Sigmoid colon (tissue), 7 donors: ENCODE measurements around the gene NTRK1. TPM values are rescaled to one million over a fixed set of nuclear protein-coding genes. Genes with fewer than 3 reads are reported as not detected.

Source experiments
- DNase-seq: peaks from one replicate; pipeline ENCODE4 v3.0.0-alpha.2; 2019
- H3K27ac ChIP-seq, 4 donors: fragments of 200-600 bp; sonication (generic); one replicate each; pipeline ENCODE4 v1.5.1; 2016 to 2019; ENCODE audit warnings: mild to moderate bottlenecking in 1 of 4
- H3K27me3 ChIP-seq, 3 donors: fragments of 200-600 bp; sonication (generic); one replicate each; pipeline ENCODE4 v1.5.1; 2019; ENCODE audit warnings: mild to moderate bottlenecking in 1 of 3
- H3K36me3 ChIP-seq, 4 donors: fragments of 200-600 bp; sonication (generic); one replicate each; pipeline ENCODE4 v1.5.1; 2016 to 2019
- H3K4me1 ChIP-seq, 4 donors: fragments of 200-600 bp; sonication (generic); one replicate each; pipeline ENCODE4 v1.5.1; 2017 to 2019
- H3K4me3 ChIP-seq, 4 donors: fragments of 200-600 bp; sonication (generic); one replicate each; pipeline ENCODE4 v1.5.1; 2017 to 2019; ENCODE audit warnings: mild to moderate bottlenecking in 2 of 4, moderate library complexity in 1 of 4
- H3K9me3 ChIP-seq, 4 donors: fragments of 200-600 bp in 3 of 4; sonication (generic) in 3 of 4; one replicate each; pipeline versions ENCODE4 v1.5.1 to v1.6.1; 2013 to 2019
- EP300 ChIP-seq, 4 donors: sonication (generic); formaldehyde crosslinking; IDR thresholded peaks; one replicate each; pipeline ENCODE4 v1.6.1; 2017; ENCODE audit warnings: antibody characterized with exemption in 4 of 4
- POLR2A ChIP-seq, 2 donors: fragments of 450-650 bp; IDR thresholded peaks; one replicate each; pipeline ENCODE4 v1.6.1; 2016; ENCODE audit warnings: antibody characterized with exemption in 2 of 2, mild to moderate bottlenecking in 2 of 2, moderate library complexity in 2 of 2
- POLR2AphosphoS5 ChIP-seq, 4 donors: sonication (generic); formaldehyde crosslinking; IDR thresholded peaks; one replicate each; pipeline ENCODE4 v1.6.1; 2017; ENCODE audit warnings: antibody characterized with exemption in 4 of 4
- WGBS, 2 donors: extraction: QIAGEN DNeasy Blood & Tissue Kit; methylation state at CpG; one replicate each; pipeline ENCODE4 v1.1.7; 2013; 5-methylcytosine and 5-hydroxymethylcytosine counted together
- intact Hi-C: fragments of 100-400 bp; cut with DNase I; formaldehyde crosslinking; loops from one replicate; pipeline ENCODE4 v1.15.1; 2023
- polyA plus RNA-seq, 3 donors: library from polyadenylated mRNA; stranded (reverse); fragments of 200-250 nt; gene quantifications; one replicate each; pipeline ENCODE4 v1.2.3, GENCODE V29; 2013
- total RNA-seq, 4 donors: library from RNA; depleted of rRNA; stranded (reverse); fragments of >200 nt; gene quantifications; one replicate each; pipeline ENCODE4 v1.1.0, GENCODE V29; 2016
- TF ChIP-seq, protein P1 (sequence below), 4 experiments: fragments of 450-650 bp in 3 of 4; fragments of 200-600 bp in 1 of 4; IDR thresholded peaks; one replicate each; pipeline ENCODE4 v1.5.1; 2016 to 2019; ENCODE audit warnings: antibody characterized with exemption in 4 of 4, mild to moderate bottlenecking in 3 of 4, moderate library complexity in 2 of 4
- donor health status: healthy with polysubstance abuse.
- donor health status: Bipolar disorder and iron deficiency.
- donor health status: healthy.

NTRK1 gene
- total and polyA plus RNA-seq, 7 donors, result 0.42 to 4.9 (median 2.0) TPM; not detected in 1

DNA sequence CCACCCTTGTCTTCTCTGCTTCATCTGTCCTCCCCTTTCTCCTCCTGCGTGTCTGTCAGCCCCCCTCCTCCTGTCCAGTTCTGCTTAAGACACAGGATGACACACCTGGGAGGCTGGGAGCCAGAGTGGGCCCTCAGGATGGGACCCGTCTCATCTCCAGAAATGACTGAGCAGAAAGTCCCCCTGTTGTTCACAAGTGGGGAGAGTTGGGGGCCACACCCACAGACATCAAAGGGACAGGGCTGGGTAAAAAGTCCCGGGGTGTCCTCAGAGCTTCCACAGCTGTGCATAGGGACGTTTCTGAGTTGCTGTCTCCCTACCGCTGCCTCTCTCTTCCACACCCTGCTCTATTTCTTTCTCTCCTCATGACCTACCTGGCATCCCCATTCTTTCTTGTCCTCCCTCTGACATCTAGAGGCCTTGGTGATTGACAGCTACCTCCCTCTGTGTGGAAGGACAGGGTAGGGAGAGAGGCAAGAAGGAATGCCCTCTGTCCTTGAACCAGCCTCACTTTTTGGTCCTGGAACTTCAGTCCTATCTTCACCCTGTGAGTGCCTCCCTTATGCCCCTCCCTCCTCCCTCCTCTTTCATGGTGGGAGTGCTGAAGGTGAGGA is 24.5 kb upstream of the NTRK1 start:
- H3K9me3 ChIP-seq, result no peaks in the 10 kb centered on the region
- no peak overlapping the region for H3K27ac ChIP-seq
- H3K4me1 ChIP-seq, result no peaks in the 10 kb centered on the region
- H3K36me3 ChIP-seq, result no peaks in the 10 kb centered on the region
- WGBS, 2 donors, result 49 to 59% methylated on average over 5 of the region's 5 CpGs
- no peak overlapping the region for H3K4me3 ChIP-seq
- H3K27me3 ChIP-seq, result peaks cover 0 to 44% (median 8%) of the 10 kb centered on the region in 3 donors
- no peak for DNase-seq
- TF ChIP-seq, protein P1, sequence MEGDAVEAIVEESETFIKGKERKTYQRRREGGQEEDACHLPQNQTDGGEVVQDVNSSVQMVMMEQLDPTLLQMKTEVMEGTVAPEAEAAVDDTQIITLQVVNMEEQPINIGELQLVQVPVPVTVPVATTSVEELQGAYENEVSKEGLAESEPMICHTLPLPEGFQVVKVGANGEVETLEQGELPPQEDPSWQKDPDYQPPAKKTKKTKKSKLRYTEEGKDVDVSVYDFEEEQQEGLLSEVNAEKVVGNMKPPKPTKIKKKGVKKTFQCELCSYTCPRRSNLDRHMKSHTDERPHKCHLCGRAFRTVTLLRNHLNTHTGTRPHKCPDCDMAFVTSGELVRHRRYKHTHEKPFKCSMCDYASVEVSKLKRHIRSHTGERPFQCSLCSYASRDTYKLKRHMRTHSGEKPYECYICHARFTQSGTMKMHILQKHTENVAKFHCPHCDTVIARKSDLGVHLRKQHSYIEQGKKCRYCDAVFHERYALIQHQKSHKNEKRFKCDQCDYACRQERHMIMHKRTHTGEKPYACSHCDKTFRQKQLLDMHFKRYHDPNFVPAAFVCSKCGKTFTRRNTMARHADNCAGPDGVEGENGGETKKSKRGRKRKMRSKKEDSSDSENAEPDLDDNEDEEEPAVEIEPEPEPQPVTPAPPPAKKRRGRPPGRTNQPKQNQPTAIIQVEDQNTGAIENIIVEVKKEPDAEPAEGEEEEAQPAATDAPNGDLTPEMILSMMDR (IDR thresholded peaks at IDR 0.05), result no peak
- TF ChIP-seq POLR2AphosphoS5 (IDR thresholded peaks at IDR 0.05) (no peak), EP300 (IDR thresholded peaks at IDR 0.05) (no peak)
- intact Hi-C loops, result loop anchor here (10.0 kb wide), 1 partner anchor 89 kb away; the partner anchor contains the start of gene LRRC71

DNA sequence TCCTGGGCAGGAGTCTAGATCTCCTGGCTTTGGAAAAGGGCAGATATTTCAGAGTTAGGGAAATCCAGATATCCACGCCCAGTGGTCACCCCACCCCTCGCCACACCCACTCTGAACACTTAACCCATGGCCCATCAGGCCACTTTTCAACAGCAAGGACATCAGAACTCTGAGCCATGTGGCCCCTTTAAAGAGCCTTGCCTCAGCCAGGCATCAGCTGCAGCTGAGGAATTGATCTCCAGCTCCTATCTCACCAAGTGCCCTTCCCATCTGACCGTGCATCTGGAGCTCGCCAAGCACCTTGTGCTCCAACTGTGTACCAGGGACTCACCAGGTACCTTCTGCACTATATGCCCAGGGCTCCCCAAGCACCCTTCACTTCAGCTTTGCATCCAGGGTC is 23.8 kb upstream of the NTRK1 start:
- peaks cover 0 to 52% (median 8%) of the 10 kb centered on the region in 3 donors for H3K27me3 ChIP-seq
- H3K36me3 ChIP-seq, result no peaks in the 10 kb centered on the region
- WGBS, 2 donors, result 37 to 75% methylated on average over 4 of the region's 4 CpGs
- TF ChIP-seq, protein P1 (IDR thresholded peaks at IDR 0.05), result no peak
- TF ChIP-seq POLR2AphosphoS5 (IDR thresholded peaks at IDR 0.05), result no peak
- TF ChIP-seq EP300 (IDR thresholded peaks at IDR 0.05), result no peak
- no peak for TF ChIP-seq POLR2A (IDR thresholded peaks at IDR 0.05)
- H3K27ac ChIP-seq, result no peak overlapping the region
- no peak for DNase-seq
- intact Hi-C loops, result loop anchor here (10.0 kb wide), 1 partner anchor 88 kb away; the partner anchor contains the start of gene LRRC71
- H3K4me1 ChIP-seq, result no peaks in the 10 kb centered on the region
- H3K4me3 ChIP-seq, result no peak overlapping the region
- no peaks in the 10 kb centered on the region for H3K9me3 ChIP-seq

DNA sequence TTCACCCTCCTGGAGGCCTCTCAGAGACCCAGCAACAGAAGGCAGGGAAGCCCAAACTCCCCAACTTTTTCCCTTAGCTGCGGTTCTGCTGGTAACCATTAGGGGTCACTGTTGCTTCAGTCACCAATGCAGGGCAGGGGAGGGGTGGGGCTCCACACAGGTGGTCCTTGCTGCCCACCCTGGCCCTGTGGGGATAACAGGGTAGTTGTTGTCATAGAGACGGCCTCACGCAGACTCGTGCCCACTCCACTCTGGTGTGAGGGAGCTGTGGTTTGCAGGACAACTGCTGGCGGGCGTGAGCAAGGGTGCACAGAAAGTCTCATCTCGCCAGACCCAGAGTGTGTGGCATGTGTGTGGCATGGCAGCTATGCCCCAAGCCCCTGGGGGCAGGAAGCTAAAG is 21.7 kb upstream of the NTRK1 start:
- intact Hi-C loops, result loop anchor here (10.0 kb wide), 1 partner anchor 86 kb away; the partner anchor contains the start of gene LRRC71
- Histone ChIP-seq H3K36me3 (no peaks in the 10 kb centered on the region), H3K9me3 (no peaks in the 10 kb centered on the region), H3K27me3 (peaks cover 0 to 71% (median 9%) of the 10 kb centered on the region in 3 donors), H3K27ac (no peak overlapping the region), H3K4me1 (no peaks in the 10 kb centered on the region), H3K4me3 (no peak overlapping the region)
- TF ChIP-seq EP300 (IDR thresholded peaks at IDR 0.05), result no peak
- TF ChIP-seq, protein P1 (IDR thresholded peaks at IDR 0.05), result peak; percentile 36 to 83 (median 66)
- 24 to 32% methylated on average over 7 of the region's 7 CpGs for WGBS, 2 donors
- DNase-seq, result no peak

DNA sequence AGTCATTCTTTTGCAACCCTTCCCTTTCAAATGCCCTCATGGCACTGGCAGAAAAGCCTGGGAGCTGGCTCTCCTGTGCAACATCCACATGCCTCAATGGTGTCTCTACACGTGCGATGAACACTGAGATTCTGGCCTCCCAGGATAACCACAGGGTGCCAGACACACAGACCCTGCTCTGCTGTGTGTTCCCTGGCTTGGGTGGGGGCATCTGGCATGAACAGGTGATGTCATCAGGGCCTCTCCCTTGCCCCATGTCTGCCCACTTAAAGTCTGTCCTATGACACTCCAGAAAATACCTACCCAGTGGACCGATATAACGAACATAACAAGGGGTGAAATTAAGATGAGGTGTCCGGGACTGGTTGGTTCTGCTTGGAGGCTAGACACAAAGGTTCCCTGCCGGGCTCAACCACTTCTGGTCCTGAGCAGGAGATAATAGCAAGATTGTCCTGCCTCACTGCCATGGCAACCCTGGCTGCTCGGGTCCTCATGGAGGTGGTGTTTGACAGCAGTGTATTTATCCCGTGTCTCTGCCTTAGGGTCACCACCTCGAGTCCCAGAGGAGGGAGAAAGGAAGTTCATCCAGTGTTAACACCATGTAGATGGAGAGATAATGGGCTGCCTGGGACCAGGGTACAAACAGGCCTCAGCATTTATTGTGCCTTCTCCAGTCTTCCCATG is 21.1 kb upstream of the NTRK1 start:
- H3K36me3 ChIP-seq, result no peaks in the 10 kb centered on the region
- H3K4me1 ChIP-seq, result peaks cover 0 to under 1% (median under 1%) of the 10 kb centered on the region in 4 donors
- 30 to 46% methylated on average over 9 of the region's 9 CpGs for WGBS, 2 donors
- peaks cover 3 to 74% (median 15%) of the 10 kb centered on the region in 3 donors for H3K27me3 ChIP-seq
- H3K4me3 ChIP-seq, result no peak overlapping the region
- DNase-seq, result no peak
- intact Hi-C loops, result loop anchor here (10.0 kb wide), 1 partner anchor 85 kb away; the partner anchor contains the start of gene LRRC71
- H3K9me3 ChIP-seq, result no peaks in the 10 kb centered on the region
- no peak for TF ChIP-seq EP300 (IDR thresholded peaks at IDR 0.05)
- no peak for TF ChIP-seq POLR2AphosphoS5 (IDR thresholded peaks at IDR 0.05)
- no peak for TF ChIP-seq POLR2A (IDR thresholded peaks at IDR 0.05)
- TF ChIP-seq, protein P1 (IDR thresholded peaks at IDR 0.05), result no peak
- H3K27ac ChIP-seq, result no peak overlapping the region
